B cell (primary cell): Measurements from ENCODE around the gene MYMX. TPM values are rescaled to one million over a fixed set of nuclear protein-coding genes. Genes with fewer than 3 reads are reported as not detected.
A peak's percentile ranks its signal among the peaks of the same experiment; 100 is the strongest.

ENCODE experiments used
- ATAC-seq: fragments of 200-7000 bp; cut with Tn5 transposase; one replicate; pipeline ENCODE4 v1.10.0; 2021; ENCODE audit warnings: low read depth, mild to moderate bottlenecking, moderate number of reproducible peaks, moderate library complexity
- CTCF ChIA-PET: fragments of 350-600 bp; sonication (Branson Sonifier 250); formaldehyde crosslinking; loops from one replicate; lab custom pipeline; 2021; ENCODE audit warnings: antibody characterized with exemption, inconsistent platforms; lab: Charles Lee
- POLR2A ChIA-PET: fragments of 350-600 bp; sonication (Branson Sonifier 250); formaldehyde crosslinking; loops from one replicate; lab custom pipeline; 2021; ENCODE audit warnings: antibody characterized with exemption; lab: Charles Lee
- DNase-seq: peaks from one replicate; pipeline ENCODE4 v3.0.0; 2013
- H2AFZ ChIP-seq: 2 replicates; pipeline ENCODE4 v1.6.1; 2012; ENCODE audit warnings: mild to moderate bottlenecking, low read depth, low read length; ENCODE audit not compliant: insufficient read depth, poor library complexity, severe bottlenecking
- H3K27ac ChIP-seq, 2 donors: 1 replicate in 1 of 2; 2 replicates in 1 of 2; pipeline ENCODE4 v1.5.1; 2012 to 2013; ENCODE audit warnings: low read length in 2 of 2, mild to moderate bottlenecking in 2 of 2, moderate library complexity in 1 of 2
- H3K27me3 ChIP-seq, 4 experiments: fragments of 200-600 bp in 1 of 4; sonication (generic) in 1 of 4; replicated peaks in 1 of 4; 1 replicate in 2 of 4; 2 replicates in 2 of 4; pipeline versions ENCODE4 v1.6.1 to v1.7.0; 2013 to 2016; ENCODE audit warnings: low read length in 3 of 4, mild to moderate bottlenecking in 2 of 4, mixed read lengths in 1 of 4, moderate library complexity in 1 of 4; ENCODE audit not compliant: insufficient read depth in 4 of 4, control insufficient read depth in 3 of 4; ENCODE audit errors: control extremely low read depth in 1 of 4
- H3K36me3 ChIP-seq, 2 experiments: replicated peaks in 1 of 2; 1 replicate in 1 of 2; 2 replicates in 1 of 2; pipeline versions ENCODE4 v1.6.1 to v1.7.1; 2013; ENCODE audit warnings: low read length in 1 of 2; ENCODE audit not compliant: insufficient read depth in 2 of 2, control insufficient read depth in 1 of 2; ENCODE audit errors: control extremely low read depth in 1 of 2, extremely low read depth in 1 of 2
- H3K4me1 ChIP-seq, 2 donors: fragments of 200-600 bp in 1 of 2; sonication (generic) in 1 of 2; 1 replicate in 1 of 2; 2 replicates in 1 of 2; pipeline versions ENCODE4 v1.5.1 to v1.6.1; 2013 to 2017; ENCODE audit warnings: low read length in 2 of 2; ENCODE audit not compliant: control insufficient read depth in 2 of 2, insufficient read depth in 2 of 2
- H3K4me2 ChIP-seq: replicated peaks from 2 replicates; pipeline ENCODE3; 2012; ENCODE audit warnings: mild to moderate bottlenecking, low read depth, low read length; ENCODE audit not compliant: poor library complexity, severe bottlenecking
- H3K4me3 ChIP-seq, 5 experiments: fragments of 200-600 bp in 1 of 5; sonication (generic) in 1 of 5; 1 replicate in 3 of 5; 2 replicates in 2 of 5; pipeline versions ENCODE4 v1.5.1 to v1.7.0; 2011 to 2016; ENCODE audit warnings: low read length in 4 of 5, mild to moderate bottlenecking in 4 of 5, low read depth in 2 of 5, control low read depth in 1 of 5, moderate library complexity in 1 of 5; ENCODE audit not compliant: insufficient read depth in 1 of 5; ENCODE audit errors: control extremely low read depth in 1 of 5, extremely low read depth in 1 of 5
- H3K79me2 ChIP-seq: fragments of 200-600 bp; sonication (generic); one replicate; pipeline ENCODE4 v1.6.0; 2016; ENCODE audit warnings: low read length; ENCODE audit not compliant: control insufficient read depth, insufficient read depth
- H3K9ac ChIP-seq: fragments of 200-600 bp; sonication (generic); 2 replicates; pipeline ENCODE4 v1.6.1; 2017; ENCODE audit warnings: mild to moderate bottlenecking, low read length, moderate library complexity
- H3K9me3 ChIP-seq, 3 donors: one replicate each; pipeline versions ENCODE4 v1.6.1 to v1.7.1; 2013; ENCODE audit warnings: low read length in 2 of 3; ENCODE audit not compliant: control insufficient read depth in 2 of 3, insufficient read depth in 1 of 3; ENCODE audit errors: control extremely low read depth in 1 of 3
- H4K20me1 ChIP-seq: 2 replicates; pipeline ENCODE4 v1.6.0; 2012; ENCODE audit warnings: mild to moderate bottlenecking, low read length; ENCODE audit not compliant: insufficient read depth, control insufficient read depth, poor library complexity, severe bottlenecking
- H3K27ac Mint-ChIP-seq: one replicate; pipeline ENCODE4 v1.8.0; 2021; ENCODE audit warnings: mixed read lengths
- H3K27me3 Mint-ChIP-seq: one replicate; pipeline ENCODE4 v1.8.0; 2021; ENCODE audit warnings: mixed read lengths
- H3K4me1 Mint-ChIP-seq: one replicate; pipeline ENCODE4 v1.8.0; 2021; ENCODE audit warnings: mixed read lengths
- H3K4me3 Mint-ChIP-seq: one replicate; pipeline ENCODE4 v1.8.0; 2021; ENCODE audit warnings: mixed read lengths
- H3K9me3 Mint-ChIP-seq: one replicate; pipeline ENCODE4 v1.8.0; 2022; ENCODE audit warnings: mixed read lengths; ENCODE audit not compliant: insufficient read depth
- EZH2 ChIP-seq: IDR thresholded peaks from 2 replicates; pipeline ENCODE4 v1.6.1; 2012; ENCODE audit warnings: borderline replicate concordance, low read depth, mild to moderate bottlenecking, moderate library complexity, low read length; ENCODE audit not compliant: insufficient read depth, poor library complexity, severe bottlenecking
- WGBS: methylation state at CpG from one replicate; pipeline ENCODE4 v1.1.5; 2013; ENCODE audit warnings: missing lambda C conversion rate; ENCODE audit not compliant: insufficient coverage; 5-methylcytosine and 5-hydroxymethylcytosine counted together
- intact Hi-C: fragments of 100-400 bp; cut with micrococcal nuclease; formaldehyde crosslinking; loops from one replicate; pipeline ENCODE4 v1.10.0; 2022
- polyA plus RNA-seq: library from polyadenylated mRNA; depleted of rRNA; stranded (reverse); fragments of >200 nt; gene quantifications from 2 replicates; pipeline ENCODE4 v1.2.3, GENCODE V29; 2012
- total RNA-seq, 2 donors: library from RNA; stranded (reverse); fragments of 120-200 nt in 1 of 2; gene quantifications; 1 replicate in 1 of 2; 2 replicates in 1 of 2; pipeline versions ENCODE4 v1.2.3 to v1.2.4, GENCODE V29; 2013 to 2022
- TF ChIP-seq, protein P1 (sequence below): fragments of 200-600 bp; IDR thresholded peaks from one replicate; pipeline ENCODE4 v1.8.0; 2022; ENCODE audit warnings: antibody characterized with exemption, mild to moderate bottlenecking

Gene MYMX
- total and polyA plus RNA-seq, 2 donors (not counting 1 experiment from before 2014, with no cell fraction given) = not detected

DNA sequence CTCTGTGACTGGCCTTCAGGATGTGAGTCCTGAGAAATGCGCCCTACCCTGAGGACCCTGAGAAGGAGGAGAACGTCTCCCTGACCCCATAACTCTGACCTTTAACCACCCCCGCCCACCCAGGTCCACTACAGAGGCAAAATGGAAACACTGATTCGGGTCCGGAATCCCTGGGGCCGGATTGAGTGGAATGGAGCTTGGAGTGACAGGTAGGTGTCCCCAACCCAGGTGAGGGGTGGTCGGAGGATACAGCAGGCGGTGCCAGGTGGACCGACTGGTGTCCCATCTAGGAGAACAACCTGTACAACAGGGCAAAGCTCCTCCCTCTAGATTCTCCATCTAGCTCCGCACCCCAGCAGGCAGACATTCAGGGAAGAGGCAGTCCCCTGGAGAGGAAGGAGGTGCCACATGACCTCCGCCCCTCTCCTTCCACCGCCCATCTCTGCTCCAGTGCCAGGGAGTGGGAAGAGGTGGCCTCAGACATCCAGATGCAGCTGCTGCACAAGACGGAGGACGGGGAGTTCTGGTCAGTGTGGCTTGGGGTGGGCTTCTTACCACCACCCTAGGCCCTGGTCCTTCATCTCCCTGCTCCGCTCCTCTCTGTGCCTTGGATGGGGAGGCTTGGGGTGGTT lies 40.5 kb upstream of the MYMX start:
- peak overlapping the region; percentile 50 for H2AFZ ChIP-seq
- H4K20me1 ChIP-seq = no peaks in the 10 kb centered on the region
- peaks cover 0 to 15% (median under 1%) of the 10 kb centered on the region in 4 experiments for H3K27me3 ChIP-seq
- TF ChIP-seq EZH2 = no peak
- TF ChIP-seq, protein P1, sequence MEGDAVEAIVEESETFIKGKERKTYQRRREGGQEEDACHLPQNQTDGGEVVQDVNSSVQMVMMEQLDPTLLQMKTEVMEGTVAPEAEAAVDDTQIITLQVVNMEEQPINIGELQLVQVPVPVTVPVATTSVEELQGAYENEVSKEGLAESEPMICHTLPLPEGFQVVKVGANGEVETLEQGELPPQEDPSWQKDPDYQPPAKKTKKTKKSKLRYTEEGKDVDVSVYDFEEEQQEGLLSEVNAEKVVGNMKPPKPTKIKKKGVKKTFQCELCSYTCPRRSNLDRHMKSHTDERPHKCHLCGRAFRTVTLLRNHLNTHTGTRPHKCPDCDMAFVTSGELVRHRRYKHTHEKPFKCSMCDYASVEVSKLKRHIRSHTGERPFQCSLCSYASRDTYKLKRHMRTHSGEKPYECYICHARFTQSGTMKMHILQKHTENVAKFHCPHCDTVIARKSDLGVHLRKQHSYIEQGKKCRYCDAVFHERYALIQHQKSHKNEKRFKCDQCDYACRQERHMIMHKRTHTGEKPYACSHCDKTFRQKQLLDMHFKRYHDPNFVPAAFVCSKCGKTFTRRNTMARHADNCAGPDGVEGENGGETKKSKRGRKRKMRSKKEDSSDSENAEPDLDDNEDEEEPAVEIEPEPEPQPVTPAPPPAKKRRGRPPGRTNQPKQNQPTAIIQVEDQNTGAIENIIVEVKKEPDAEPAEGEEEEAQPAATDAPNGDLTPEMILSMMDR = no peak
- peaks cover 10 to 18% of the 10 kb centered on the region in 2 donors for H3K4me1 ChIP-seq
- no peak overlapping the region for H3K9ac ChIP-seq
- peak overlapping the region; percentile 69 for H3K4me2 ChIP-seq
- no peaks in the 10 kb centered on the region for H3K79me2 ChIP-seq
- WGBS = 100% methylated on average over 1 of the region's 15 CpGs
- DNase-seq (no peak), ATAC-seq (no peak)
- no peaks in the 10 kb centered on the region for H3K36me3 ChIP-seq
- CTCF ChIA-PET = interaction anchor here (0.6 to 2.8 kb wide), 8 partner anchors 9 to 402 kb away, joined by 3 to 13 read pairs (median 4); partner anchors contain the start of gene SLC29A1
- no peak overlapping the region for H3K27ac ChIP-seq
- POLR2A ChIA-PET = interaction anchor here (1.3 kb wide), 1 partner anchor 88 kb away, joined by 3 read pairs; no protein-coding TSS in a partner anchor
- intact Hi-C loops = no loop called here
- Mint-ChIP-seq H3K4me3 (no peak overlapping the region), H3K4me1 (peaks cover 16% of the 10 kb centered on the region), H3K9me3 (no peaks in the 10 kb centered on the region), H3K27me3 (peaks cover 9% of the 10 kb centered on the region), H3K27ac (no peak overlapping the region)
- H3K4me3 ChIP-seq = no peak overlapping the region
- H3K9me3 ChIP-seq = peaks cover 0 to 3% (median 0%) of the 10 kb centered on the region in 3 donors
